HepG2 (cell line): ENCODE data around the gene NEK3.

Experiments used
- CBX5 ChIP-seq: sonication (generic); formaldehyde crosslinking; IDR thresholded peaks from 2 replicates; pipeline ENCODE4 v1.4.0; 2020; ENCODE audit warnings: missing genetic modification reagents, borderline replicate concordance
- GLI4 ChIP-seq: sonication (generic); formaldehyde crosslinking; IDR thresholded peaks from 2 replicates; pipeline ENCODE4 v1.5.1; 2020; ENCODE audit warnings: missing genetic modification reagents, mild to moderate bottlenecking, moderate library complexity, borderline replicate concordance
- KLF13 ChIP-seq: sonication (generic); formaldehyde crosslinking; IDR thresholded peaks from 2 replicates; pipeline ENCODE4 v1.4.0; 2020; ENCODE audit warnings: mild to moderate bottlenecking, missing genetic modification reagents
- NFRKB ChIP-seq: fragments of 450-650 bp; IDR thresholded peaks from 2 replicates; pipeline ENCODE4 v1.6.1; 2017
- ZNF713 ChIP-seq: sonication (generic); formaldehyde crosslinking; IDR thresholded peaks from 2 replicates; pipeline ENCODE4 v1.4.0; 2020; ENCODE audit warnings: mild to moderate bottlenecking, missing genetic modification reagents
- TF ChIP-seq, protein P1 (sequence below): sonication (generic); formaldehyde crosslinking; IDR thresholded peaks from 2 replicates; pipeline ENCODE4 v1.4.0; 2020; ENCODE audit warnings: mild to moderate bottlenecking, missing genetic modification reagents
- TF ChIP-seq, protein P2 (sequence below): sonication (generic); formaldehyde crosslinking; IDR thresholded peaks from 2 replicates; pipeline ENCODE4 v1.5.0; 2020; ENCODE audit warnings: mild to moderate bottlenecking, missing genetic modification reagents, moderate library complexity
- TF ChIP-seq, protein P3 (sequence below): sonication (generic); formaldehyde crosslinking; IDR thresholded peaks from 2 replicates; pipeline ENCODE4 v1.5.1; 2020; ENCODE audit warnings: missing genetic modification reagents, mild to moderate bottlenecking, borderline replicate concordance
- TF ChIP-seq, protein P4 (sequence below): sonication (generic); formaldehyde crosslinking; IDR thresholded peaks from 2 replicates; pipeline ENCODE4 v1.5.1; 2020; ENCODE audit warnings: mild to moderate bottlenecking, missing genetic modification reagents, moderate library complexity
- TF ChIP-seq, protein P5 (sequence below): sonication (generic); formaldehyde crosslinking; IDR thresholded peaks from 2 replicates; pipeline ENCODE4 v1.4.0; 2020; ENCODE audit warnings: missing genetic modification reagents, mild to moderate bottlenecking, borderline replicate concordance
- TF ChIP-seq, protein P6 (sequence below): sonication (generic); formaldehyde crosslinking; IDR thresholded peaks from 2 replicates; pipeline ENCODE4 v1.5.1; 2020; ENCODE audit warnings: mild to moderate bottlenecking, missing genetic modification reagents, moderate library complexity
- TF ChIP-seq, protein P7 (sequence below): sonication (generic); formaldehyde crosslinking; IDR thresholded peaks from 2 replicates; pipeline ENCODE4 v1.8.0; 2023; ENCODE audit warnings: mild to moderate bottlenecking, missing genetic modification reagents

DNA sequence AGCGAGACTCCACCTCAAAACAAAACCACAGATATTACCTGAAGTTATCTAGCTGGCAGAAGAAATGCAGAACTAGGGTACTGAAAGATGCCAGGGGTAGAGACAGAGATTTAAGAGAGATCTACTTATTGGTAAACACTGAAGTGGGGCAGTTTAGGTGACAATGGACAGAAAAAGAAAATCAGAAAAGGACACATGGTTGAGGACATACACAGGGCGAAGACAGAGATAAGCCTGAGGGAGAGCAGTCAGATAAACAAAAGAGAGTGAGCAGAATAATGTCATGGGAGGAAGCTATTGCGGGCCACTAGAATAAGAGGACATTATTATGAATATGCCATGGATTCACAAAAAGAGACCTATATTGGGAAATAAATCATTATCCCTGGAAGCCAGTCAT lies 33.9 kb downstream of the NEK3 start:
- TF ChIP-seq, protein P1, sequence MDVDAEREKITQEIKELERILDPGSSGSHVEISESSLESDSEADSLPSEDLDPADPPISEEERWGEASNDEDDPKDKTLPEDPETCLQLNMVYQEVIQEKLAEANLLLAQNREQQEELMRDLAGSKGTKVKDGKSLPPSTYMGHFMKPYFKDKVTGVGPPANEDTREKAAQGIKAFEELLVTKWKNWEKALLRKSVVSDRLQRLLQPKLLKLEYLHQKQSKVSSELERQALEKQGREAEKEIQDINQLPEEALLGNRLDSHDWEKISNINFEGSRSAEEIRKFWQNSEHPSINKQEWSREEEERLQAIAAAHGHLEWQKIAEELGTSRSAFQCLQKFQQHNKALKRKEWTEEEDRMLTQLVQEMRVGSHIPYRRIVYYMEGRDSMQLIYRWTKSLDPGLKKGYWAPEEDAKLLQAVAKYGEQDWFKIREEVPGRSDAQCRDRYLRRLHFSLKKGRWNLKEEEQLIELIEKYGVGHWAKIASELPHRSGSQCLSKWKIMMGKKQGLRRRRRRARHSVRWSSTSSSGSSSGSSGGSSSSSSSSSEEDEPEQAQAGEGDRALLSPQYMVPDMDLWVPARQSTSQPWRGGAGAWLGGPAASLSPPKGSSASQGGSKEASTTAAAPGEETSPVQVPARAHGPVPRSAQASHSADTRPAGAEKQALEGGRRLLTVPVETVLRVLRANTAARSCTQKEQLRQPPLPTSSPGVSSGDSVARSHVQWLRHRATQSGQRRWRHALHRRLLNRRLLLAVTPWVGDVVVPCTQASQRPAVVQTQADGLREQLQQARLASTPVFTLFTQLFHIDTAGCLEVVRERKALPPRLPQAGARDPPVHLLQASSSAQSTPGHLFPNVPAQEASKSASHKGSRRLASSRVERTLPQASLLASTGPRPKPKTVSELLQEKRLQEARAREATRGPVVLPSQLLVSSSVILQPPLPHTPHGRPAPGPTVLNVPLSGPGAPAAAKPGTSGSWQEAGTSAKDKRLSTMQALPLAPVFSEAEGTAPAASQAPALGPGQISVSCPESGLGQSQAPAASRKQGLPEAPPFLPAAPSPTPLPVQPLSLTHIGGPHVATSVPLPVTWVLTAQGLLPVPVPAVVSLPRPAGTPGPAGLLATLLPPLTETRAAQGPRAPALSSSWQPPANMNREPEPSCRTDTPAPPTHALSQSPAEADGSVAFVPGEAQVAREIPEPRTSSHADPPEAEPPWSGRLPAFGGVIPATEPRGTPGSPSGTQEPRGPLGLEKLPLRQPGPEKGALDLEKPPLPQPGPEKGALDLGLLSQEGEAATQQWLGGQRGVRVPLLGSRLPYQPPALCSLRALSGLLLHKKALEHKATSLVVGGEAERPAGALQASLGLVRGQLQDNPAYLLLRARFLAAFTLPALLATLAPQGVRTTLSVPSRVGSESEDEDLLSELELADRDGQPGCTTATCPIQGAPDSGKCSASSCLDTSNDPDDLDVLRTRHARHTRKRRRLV (CRISPR knock-in tag) = no peak
- TF ChIP-seq, protein P2, sequence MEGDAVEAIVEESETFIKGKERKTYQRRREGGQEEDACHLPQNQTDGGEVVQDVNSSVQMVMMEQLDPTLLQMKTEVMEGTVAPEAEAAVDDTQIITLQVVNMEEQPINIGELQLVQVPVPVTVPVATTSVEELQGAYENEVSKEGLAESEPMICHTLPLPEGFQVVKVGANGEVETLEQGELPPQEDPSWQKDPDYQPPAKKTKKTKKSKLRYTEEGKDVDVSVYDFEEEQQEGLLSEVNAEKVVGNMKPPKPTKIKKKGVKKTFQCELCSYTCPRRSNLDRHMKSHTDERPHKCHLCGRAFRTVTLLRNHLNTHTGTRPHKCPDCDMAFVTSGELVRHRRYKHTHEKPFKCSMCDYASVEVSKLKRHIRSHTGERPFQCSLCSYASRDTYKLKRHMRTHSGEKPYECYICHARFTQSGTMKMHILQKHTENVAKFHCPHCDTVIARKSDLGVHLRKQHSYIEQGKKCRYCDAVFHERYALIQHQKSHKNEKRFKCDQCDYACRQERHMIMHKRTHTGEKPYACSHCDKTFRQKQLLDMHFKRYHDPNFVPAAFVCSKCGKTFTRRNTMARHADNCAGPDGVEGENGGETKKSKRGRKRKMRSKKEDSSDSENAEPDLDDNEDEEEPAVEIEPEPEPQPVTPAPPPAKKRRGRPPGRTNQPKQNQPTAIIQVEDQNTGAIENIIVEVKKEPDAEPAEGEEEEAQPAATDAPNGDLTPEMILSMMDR = no peak
- TF ChIP-seq, protein P3, sequence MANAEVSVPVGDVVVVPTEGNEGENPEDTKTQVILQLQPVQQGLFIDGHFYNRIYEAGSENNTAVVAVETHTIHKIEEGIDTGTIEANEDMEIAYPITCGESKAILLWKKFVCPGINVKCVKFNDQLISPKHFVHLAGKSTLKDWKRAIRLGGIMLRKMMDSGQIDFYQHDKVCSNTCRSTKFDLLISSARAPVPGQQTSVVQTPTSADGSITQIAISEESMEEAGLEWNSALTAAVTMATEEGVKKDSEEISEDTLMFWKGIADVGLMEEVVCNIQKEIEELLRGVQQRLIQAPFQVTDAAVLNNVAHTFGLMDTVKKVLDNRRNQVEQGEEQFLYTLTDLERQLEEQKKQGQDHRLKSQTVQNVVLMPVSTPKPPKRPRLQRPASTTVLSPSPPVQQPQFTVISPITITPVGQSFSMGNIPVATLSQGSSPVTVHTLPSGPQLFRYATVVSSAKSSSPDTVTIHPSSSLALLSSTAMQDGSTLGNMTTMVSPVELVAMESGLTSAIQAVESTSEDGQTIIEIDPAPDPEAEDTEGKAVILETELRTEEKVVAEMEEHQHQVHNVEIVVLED = no peak
- TF ChIP-seq GLI4 (no peak), NFRKB (no peak), KLF13 (CRISPR knock-in tag) (no peak), ZNF713 (CRISPR knock-in tag) (no peak), CBX5 (CRISPR knock-in tag) (no peak)
- TF ChIP-seq, protein P4, sequence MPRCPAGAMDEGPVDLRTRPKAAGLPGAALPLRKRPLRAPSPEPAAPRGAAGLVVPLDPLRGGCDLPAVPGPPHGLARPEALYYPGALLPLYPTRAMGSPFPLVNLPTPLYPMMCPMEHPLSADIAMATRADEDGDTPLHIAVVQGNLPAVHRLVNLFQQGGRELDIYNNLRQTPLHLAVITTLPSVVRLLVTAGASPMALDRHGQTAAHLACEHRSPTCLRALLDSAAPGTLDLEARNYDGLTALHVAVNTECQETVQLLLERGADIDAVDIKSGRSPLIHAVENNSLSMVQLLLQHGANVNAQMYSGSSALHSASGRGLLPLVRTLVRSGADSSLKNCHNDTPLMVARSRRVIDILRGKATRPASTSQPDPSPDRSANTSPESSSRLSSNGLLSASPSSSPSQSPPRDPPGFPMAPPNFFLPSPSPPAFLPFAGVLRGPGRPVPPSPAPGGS (CRISPR knock-in tag) = no peak
- TF ChIP-seq, protein P5, sequence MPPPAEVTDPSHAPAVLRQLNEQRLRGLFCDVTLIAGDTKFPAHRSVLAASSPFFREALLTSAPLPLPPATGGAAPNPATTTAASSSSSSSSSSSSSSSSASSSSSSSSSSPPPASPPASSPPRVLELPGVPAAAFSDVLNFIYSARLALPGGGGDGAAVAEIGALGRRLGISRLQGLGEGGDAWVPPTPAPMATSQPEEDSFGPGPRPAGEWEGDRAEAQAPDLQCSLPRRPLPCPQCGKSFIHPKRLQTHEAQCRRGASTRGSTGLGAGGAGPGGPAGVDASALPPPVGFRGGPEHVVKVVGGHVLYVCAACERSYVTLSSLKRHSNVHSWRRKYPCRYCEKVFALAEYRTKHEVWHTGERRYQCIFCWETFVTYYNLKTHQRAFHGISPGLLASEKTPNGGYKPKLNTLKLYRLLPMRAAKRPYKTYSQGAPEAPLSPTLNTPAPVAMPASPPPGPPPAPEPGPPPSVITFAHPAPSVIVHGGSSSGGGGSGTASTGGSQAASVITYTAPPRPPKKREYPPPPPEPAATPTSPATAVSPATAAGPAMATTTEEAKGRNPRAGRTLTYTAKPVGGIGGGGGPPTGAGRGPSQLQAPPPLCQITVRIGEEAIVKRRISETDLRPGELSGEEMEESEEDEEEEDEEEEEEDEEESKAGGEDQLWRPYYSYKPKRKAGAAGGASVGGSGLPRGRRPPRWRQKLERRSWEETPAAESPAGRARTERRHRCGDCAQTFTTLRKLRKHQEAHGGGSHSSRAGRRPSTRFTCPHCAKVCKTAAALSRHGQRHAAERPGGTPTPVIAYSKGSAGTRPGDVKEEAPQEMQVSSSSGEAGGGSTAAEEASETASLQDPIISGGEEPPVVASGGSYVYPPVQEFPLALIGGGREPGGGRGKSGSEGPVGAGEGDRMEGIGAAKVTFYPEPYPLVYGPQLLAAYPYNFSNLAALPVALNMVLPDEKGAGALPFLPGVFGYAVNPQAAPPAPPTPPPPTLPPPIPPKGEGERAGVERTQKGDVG (CRISPR knock-in tag) = no peak
- TF ChIP-seq, protein P6, sequence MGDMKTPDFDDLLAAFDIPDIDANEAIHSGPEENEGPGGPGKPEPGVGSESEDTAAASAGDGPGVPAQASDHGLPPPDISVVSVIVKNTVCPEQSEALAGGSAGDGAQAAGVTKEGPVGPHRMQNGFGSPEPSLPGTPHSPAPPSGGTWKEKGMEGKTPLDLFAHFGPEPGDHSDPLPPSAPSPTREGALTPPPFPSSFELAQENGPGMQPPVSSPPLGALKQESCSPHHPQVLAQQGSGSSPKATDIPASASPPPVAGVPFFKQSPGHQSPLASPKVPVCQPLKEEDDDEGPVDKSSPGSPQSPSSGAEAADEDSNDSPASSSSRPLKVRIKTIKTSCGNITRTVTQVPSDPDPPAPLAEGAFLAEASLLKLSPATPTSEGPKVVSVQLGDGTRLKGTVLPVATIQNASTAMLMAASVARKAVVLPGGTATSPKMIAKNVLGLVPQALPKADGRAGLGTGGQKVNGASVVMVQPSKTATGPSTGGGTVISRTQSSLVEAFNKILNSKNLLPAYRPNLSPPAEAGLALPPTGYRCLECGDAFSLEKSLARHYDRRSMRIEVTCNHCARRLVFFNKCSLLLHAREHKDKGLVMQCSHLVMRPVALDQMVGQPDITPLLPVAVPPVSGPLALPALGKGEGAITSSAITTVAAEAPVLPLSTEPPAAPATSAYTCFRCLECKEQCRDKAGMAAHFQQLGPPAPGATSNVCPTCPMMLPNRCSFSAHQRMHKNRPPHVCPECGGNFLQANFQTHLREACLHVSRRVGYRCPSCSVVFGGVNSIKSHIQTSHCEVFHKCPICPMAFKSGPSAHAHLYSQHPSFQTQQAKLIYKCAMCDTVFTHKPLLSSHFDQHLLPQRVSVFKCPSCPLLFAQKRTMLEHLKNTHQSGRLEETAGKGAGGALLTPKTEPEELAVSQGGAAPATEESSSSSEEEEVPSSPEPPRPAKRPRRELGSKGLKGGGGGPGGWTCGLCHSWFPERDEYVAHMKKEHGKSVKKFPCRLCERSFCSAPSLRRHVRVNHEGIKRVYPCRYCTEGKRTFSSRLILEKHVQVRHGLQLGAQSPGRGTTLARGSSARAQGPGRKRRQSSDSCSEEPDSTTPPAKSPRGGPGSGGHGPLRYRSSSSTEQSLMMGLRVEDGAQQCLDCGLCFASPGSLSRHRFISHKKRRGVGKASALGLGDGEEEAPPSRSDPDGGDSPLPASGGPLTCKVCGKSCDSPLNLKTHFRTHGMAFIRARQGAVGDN = no peak
- TF ChIP-seq, protein P7, sequence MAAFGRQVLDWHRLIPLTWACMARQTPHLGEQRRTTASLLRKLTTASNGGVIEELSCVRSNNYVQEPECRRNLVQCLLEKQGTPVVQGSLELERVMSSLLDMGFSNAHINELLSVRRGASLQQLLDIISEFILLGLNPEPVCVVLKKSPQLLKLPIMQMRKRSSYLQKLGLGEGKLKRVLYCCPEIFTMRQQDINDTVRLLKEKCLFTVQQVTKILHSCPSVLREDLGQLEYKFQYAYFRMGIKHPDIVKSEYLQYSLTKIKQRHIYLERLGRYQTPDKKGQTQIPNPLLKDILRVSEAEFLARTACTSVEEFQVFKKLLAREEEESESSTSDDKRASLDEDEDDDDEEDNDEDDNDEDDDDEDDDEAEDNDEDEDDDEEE (CRISPR knock-in tag) = no peak
